Measurements from ENCODE around the gene TIGIT.

TIGIT gene

GRCh38 chr3:114355653-114356052, 61.8 kb downstream of the TIGIT start:
- DNase-seq: no peak

- DNase-seq: no peak
These were observed 62.2 kb downstream of the TIGIT start for GRCh38 chr3:114356066-114356465.

GRCh38 chr3:114356525-114356924, 62.7 kb downstream of the TIGIT start:
- DNase-seq: no peak
